ENCODE measurements around the gene OXTR.

Gene OXTR

DNA sequence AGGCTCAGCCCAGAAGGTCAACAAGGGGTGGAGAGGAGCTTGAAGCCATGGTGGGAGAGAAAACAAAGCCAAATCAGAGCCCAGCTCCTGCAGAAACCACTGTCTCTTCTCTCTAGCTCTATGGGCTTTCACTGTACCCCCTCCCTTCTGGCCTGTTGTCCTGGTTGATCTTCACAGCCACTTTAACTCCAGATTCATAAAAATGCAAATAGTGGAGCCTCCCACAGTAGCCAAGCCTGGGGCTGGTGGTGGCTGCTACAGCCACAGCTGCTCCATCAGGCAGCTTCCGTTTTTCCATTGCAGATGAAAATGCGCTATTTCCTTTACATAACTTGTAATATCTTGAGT, 56.5 kb downstream of the OXTR start:
- no peak overlapping the region for H3K4me3 ChIP-seq (ENCODE audit: low read depth, low read length)
- no peaks in the 10 kb centered on the region for H3K9me3 ChIP-seq
- TF ChIP-seq, protein P1, sequence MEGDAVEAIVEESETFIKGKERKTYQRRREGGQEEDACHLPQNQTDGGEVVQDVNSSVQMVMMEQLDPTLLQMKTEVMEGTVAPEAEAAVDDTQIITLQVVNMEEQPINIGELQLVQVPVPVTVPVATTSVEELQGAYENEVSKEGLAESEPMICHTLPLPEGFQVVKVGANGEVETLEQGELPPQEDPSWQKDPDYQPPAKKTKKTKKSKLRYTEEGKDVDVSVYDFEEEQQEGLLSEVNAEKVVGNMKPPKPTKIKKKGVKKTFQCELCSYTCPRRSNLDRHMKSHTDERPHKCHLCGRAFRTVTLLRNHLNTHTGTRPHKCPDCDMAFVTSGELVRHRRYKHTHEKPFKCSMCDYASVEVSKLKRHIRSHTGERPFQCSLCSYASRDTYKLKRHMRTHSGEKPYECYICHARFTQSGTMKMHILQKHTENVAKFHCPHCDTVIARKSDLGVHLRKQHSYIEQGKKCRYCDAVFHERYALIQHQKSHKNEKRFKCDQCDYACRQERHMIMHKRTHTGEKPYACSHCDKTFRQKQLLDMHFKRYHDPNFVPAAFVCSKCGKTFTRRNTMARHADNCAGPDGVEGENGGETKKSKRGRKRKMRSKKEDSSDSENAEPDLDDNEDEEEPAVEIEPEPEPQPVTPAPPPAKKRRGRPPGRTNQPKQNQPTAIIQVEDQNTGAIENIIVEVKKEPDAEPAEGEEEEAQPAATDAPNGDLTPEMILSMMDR (IDR thresholded peaks at IDR 0.05; ENCODE audit: low read depth, low read length): no peak
- H3K36me3 ChIP-seq: no peaks in the 10 kb centered on the region
- DNase-seq: no peak
- H3K4me1 ChIP-seq: no peaks in the 10 kb centered on the region
- H3K27me3 ChIP-seq: no peaks in the 10 kb centered on the region

DNA sequence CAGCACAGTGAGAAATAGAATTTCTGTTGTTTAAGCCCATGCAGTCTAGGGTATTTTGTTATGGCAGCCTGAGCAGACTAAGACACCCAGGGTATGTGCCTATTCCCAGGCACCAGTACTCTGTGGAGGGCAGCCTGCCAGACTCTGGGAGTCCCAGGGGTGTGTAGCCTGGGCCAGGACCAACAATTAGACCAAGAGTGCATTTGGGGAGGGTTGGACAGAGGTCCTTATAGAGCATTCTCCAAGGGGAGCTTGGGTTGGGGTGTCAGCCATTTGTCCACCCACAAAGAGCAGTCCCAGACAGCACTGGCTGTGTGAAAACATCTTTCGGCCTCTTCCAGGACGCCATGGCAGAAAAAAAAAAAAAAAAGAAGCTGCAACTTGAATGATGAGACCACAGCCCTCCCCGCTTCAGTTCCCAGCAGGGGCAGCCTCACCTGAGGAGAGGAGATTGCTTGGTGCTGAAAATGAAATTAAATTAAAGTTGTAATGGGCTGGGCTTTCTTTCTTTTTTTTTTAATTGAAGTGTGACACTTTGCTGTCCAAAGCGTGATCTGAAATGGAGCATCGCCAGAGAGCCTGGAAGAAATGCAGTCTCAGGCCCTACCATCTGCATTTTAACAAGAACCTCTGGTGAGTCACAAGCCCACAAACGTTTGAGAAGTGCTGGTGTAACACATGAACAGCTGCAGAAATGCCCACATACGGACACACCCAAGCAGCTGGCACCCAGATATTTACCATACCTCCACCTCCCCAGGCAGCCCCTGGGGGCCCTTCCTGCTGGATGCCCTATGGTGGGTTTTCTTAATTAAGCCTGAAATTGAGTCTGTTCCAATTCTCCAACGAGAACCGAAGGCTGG, 57.1 kb downstream of the OXTR start:
- Histone ChIP-seq H3K4me3 (ENCODE audit: low read depth, low read length) (no peak overlapping the region), H3K36me3 (no peaks in the 10 kb centered on the region), H3K27me3 (no peaks in the 10 kb centered on the region), H3K9me3 (no peaks in the 10 kb centered on the region), H3K4me1 (no peaks in the 10 kb centered on the region)
- TF ChIP-seq, protein P1 (IDR thresholded peaks at IDR 0.05; ENCODE audit: low read depth, low read length): no peak
- DNase-seq: no peak

DNA sequence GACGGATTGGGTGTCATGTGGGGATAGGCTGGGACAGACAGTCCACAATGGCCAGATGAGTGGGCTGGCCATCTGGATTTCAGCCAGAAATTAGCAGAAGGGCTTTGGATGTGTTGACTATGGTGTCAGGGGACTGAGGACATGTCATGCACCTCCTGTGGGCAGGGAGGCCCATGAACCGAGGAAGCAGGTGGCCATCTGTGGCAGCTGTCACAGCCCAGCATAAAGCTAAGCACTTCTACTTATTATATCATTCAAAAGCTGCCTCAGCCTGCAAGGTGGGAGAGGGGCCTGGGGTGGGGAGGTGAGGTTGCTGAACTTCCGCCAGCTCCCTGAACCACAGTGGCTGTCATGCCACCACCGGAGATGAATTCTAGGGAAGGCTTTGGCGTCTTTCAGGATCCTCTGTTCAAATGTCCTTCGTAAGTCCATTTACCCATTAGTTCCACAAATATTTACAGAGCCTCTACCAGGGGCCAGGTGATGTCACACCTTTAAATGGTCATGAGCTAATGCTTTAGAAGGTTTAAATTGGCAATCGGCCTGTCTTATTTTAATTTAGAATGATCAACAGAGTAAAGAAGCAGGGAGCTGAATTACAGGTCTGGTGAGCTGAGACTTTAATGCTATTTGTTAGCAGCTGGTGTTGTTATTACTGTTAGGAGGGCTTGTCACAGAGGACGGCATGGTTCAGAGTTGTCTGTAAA, 59.5 kb downstream of the OXTR start:
- DNase-seq: no peak
- H3K27me3 ChIP-seq: no peaks in the 10 kb centered on the region

DNA sequence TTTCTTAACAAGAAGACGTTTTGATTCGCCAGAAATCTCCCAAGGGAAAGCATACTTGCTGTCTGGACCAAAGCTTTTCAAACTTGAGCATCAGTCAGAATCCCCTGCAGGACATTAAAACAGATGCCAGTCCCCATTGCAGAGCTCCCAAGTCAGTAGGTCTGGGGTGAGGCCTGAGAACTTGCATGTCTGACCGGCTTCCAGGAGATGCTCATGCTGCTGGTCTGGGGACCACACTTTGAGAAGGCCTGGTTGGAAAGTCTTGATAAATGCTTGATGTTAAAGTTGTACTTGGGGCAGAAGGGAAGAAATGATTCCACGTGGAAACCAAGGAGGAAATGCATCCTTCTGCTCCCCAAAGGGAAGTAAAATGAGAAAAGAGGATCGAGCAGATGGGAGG, 60.1 kb downstream of the OXTR start:
- no peak for DNase-seq
- Histone ChIP-seq H3K4me1 (no peaks in the 10 kb centered on the region), H3K36me3 (no peaks in the 10 kb centered on the region), H3K27me3 (no peaks in the 10 kb centered on the region), H3K9me3 (no peaks in the 10 kb centered on the region), H3K4me3 (ENCODE audit: low read depth, low read length) (no peak overlapping the region)
- TF ChIP-seq, protein P1 (IDR thresholded peaks at IDR 0.05; ENCODE audit: low read depth, low read length): no peak

More for the DNA sequence above, 59.5 kb downstream of the OXTR start:
- no peaks in the 10 kb centered on the region for H3K36me3 ChIP-seq
- H3K4me3 ChIP-seq (ENCODE audit: low read depth, low read length): no peak overlapping the region
- TF ChIP-seq, protein P1 (IDR thresholded peaks at IDR 0.05; ENCODE audit: low read depth, low read length): no peak
- no peaks in the 10 kb centered on the region for H3K9me3 ChIP-seq
- no peaks in the 10 kb centered on the region for H3K4me1 ChIP-seq

DNA sequence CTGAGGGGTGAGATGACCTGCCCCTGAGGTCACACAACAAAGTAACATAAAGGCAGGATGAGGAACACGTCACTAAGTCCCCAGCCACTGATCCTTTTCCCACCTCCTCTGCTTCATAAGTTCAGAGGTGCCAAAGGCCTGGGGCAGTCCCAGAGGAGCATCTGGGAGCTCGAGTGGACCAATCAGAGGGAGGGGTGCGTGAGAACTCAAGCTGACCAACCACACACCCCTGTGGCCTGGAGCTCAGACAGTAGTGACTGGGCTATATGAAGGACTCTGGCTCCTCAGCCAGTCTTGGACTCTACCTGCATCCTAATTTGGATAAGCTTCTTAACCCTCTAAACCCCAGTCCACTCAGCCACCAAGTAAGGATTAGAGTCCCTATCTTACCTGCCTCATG, 63.8 kb downstream of the OXTR start:
- H3K36me3 ChIP-seq: no peaks in the 10 kb centered on the region
- H3K4me1 ChIP-seq: no peaks in the 10 kb centered on the region
- no peak overlapping the region for H3K4me3 ChIP-seq (ENCODE audit: low read depth, low read length)
- DNase-seq: no peak
- no peaks in the 10 kb centered on the region for H3K9me3 ChIP-seq
- no peaks in the 10 kb centered on the region for H3K27me3 ChIP-seq
- TF ChIP-seq, protein P1 (IDR thresholded peaks at IDR 0.05; ENCODE audit: low read depth, low read length): no peak

DNA sequence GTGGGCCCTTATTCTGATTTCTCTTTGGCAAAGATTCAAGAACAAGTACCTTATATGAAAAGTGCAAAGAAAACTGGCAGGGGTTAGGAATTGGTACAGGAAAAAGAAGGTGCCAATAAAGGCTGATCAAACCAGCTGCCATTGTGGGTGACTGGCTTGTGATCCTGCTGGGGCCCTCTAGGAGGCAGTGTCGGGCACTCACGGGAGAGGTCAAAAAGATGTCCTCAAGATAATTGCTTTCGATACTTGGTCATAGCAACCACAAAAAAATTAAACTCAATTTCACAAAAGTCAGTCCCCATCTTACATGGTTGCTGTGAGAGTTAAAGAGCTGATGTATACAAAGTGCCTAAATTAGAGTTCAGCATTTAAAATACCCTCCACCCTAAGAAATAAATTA, 66.9 kb downstream of the OXTR start:
- Histone ChIP-seq H3K27me3 (no peaks in the 10 kb centered on the region), H3K36me3 (no peaks in the 10 kb centered on the region), H3K4me1 (no peaks in the 10 kb centered on the region), H3K4me3 (ENCODE audit: low read depth, low read length) (no peak overlapping the region), H3K9me3 (no peaks in the 10 kb centered on the region)
- TF ChIP-seq, protein P1 (IDR thresholded peaks at IDR 0.05; ENCODE audit: low read depth, low read length): peak; percentile 27
- DNase-seq: no peak
